ENCODE measurements around the gene ITGAX.

- TF ChIP-seq CTCF (conservative IDR thresholded peaks at IDR 0.05; ENCODE audit: low read depth, low read length) (no peak), EZH2 (IDR thresholded peaks at IDR 0.05; ENCODE audit: borderline replicate concordance, low read depth, low read length, poor library complexity, severe bottlenecking) (no peak)
Observed at GRCh38 chr16:31351246-31351941, 3.6 kb upstream of the ITGAX start.

Measured in A673 (cell line).